Measurements from ENCODE around the gene NEUROG1.

- no peak for TF ChIP-seq EZH2phosphoT487 (IDR thresholded peaks at IDR 0.05; ENCODE audit: borderline replicate concordance)
- TF ChIP-seq, protein P1, sequence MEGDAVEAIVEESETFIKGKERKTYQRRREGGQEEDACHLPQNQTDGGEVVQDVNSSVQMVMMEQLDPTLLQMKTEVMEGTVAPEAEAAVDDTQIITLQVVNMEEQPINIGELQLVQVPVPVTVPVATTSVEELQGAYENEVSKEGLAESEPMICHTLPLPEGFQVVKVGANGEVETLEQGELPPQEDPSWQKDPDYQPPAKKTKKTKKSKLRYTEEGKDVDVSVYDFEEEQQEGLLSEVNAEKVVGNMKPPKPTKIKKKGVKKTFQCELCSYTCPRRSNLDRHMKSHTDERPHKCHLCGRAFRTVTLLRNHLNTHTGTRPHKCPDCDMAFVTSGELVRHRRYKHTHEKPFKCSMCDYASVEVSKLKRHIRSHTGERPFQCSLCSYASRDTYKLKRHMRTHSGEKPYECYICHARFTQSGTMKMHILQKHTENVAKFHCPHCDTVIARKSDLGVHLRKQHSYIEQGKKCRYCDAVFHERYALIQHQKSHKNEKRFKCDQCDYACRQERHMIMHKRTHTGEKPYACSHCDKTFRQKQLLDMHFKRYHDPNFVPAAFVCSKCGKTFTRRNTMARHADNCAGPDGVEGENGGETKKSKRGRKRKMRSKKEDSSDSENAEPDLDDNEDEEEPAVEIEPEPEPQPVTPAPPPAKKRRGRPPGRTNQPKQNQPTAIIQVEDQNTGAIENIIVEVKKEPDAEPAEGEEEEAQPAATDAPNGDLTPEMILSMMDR (conservative IDR thresholded peaks at IDR 0.05; ENCODE audit: low read length) = no peak
These were observed 27.2 kb downstream of the NEUROG1 start for GRCh38 chr5:135508496-135509005.

All from Loucy (cell line).